A549 treated with AZD2906 at 1 μM for 4 hours (cell line): Measurements from ENCODE around the gene SPATA25. TPM values are rescaled to one million over a fixed set of nuclear protein-coding genes. Genes with fewer than 3 reads are reported as not detected.

Experiments
- total RNA-seq: library from RNA; stranded (reverse); fragments of 200-300 nt; extraction: Qiagen RNA extraction; gene quantifications from 5 replicates; pipeline ENCODE4 v1.2.3, GENCODE V29; 2022

The SPATA25 gene
- 0.23 to 0.48 TPM (median 0.30 TPM) in 5 replicates for total RNA-seq

DNA sequence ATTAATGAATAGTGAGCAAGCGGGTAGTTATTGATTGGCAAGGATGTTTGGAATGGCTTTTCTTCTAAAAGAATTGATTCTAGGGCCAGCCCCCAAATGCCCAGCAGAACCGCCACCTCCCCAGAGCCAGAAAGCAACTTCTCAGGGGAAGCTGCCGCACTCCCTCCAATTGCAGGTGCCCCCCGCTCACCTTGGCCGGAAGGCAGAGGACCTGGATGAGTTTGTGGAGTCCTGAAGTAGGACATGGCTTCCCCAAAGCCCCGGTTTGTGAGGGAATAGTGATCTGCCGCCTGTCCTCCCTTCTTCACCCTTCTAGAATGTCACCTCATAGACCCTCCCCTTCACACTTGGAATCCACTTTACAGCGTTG lies at the start of gene SPATA25:
Gene SPATA25, minus strand, starts transcription at position 277 of the 370 bp plus-strand sequence. Its CDS starts 32 bp downstream, at position 245.

GRCh38 chr20:45934586-45935415 lies 47.4 kb upstream of the SPATA25 start, which contains the start of gene PCIF1:
Gene PCIF1, plus strand, starts transcription at chr20:45934683. Its CDS starts 4,317 bp downstream, at chr20:45939000.

DNA sequence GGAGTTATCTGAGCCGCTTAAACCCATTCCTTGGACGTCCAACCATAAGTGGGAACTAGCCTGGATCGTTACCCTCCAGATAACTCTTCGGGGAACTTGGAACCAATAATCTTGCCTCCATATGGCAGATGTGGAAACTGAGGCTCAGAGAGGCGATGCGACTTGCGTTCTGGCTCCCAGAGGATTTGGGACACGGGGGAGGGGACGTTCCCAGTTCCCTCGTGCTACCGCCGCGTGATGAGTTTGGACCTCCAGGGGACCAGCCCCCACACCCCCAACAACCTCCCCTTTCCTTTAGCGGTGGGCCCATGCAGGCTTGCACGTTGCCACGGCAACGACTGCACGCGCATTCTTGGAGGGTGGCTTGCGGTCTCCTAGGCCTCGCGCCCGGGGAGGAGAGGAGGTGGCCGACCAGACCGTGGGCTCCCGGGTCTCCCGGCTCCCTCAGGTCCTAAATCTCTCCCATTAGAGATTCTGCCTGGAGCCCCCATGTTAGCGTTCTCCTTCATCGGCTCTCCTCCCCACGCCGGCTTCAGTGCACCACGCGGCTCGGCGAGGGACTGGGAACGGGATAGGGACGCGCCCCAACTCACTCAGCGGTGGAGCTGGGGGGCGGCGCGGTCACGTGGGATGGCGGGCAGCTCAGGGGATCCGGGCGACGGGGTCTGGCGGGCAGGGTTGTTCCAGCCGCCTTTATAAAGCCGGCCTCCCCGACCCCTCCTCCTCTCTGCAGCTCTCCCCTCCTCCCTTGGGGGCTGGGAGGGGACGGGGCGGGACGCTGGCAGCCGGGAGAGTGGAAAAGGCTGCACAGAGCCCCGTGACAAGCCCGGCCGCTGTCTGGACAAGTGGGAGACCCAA lies 24.3 kb upstream of the SPATA25 start, which contains the start of gene PLTP:
Gene PLTP, minus strand, starts transcription at position 670 of the 858 bp plus-strand sequence. CDS start 703 bp downstream, outside the sequence.

DNA sequence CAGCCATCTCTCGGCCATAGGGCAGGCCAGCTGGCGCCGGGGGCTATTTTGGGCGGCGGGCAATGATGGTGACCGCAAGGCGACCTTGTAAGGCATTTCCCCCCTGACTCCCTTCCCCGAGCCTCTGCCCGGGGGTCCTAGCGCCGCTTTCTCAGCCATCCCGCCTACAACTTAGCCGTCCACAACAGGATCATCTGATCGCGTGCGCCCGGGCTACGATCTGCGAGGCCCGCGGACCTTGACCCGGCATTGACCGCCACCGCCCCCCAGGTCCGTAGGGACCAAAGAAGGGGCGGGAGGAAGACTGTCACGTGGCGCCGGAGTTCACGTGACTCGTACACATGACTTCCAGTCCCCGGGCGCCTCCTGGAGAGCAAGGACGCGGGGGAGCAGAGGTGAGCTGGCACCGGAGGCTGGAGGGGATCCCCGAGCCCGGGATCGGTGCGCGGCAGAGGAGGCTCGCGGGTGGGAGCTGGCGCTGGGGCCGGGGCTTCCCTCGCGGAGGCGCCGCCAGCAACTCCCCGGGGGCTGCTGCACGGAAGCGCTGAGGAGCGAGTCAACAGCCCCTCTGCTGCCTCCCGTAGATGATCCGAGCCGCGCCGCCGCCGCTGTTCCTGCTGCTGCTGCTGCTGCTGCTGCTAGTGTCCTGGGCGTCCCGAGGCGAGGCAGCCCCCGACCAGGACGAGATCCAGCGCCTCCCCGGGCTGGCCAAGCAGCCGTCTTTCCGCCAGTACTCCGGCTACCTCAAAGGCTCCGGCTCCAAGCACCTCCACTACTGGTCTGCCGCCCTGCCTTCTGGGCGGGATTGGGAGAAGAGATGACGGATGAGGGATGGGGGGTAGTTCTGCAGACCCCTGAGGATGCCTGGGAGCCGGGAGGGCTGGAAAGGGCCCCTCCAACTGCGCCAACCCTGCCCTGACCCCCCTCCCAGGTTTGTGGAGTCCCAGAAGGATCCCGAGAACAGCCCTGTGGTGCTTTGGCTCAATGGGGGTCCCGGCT lies 3.9 kb upstream of the SPATA25 start, which contains the start of the genes CTSA and NEURL2:
Gene CTSA, plus strand, starts transcription at position 351 of the 999 bp plus-strand sequence. Its CDS starts 234 bp downstream, at position 585.
Gene NEURL2, minus strand, starts transcription at position 224 of the 999 bp plus-strand sequence. Its CDS starts 217 bp downstream, at position 7.

GRCh38 chr20:45880988-45881788 lies 6.2 kb downstream of the SPATA25 start, which contains the start of gene ZSWIM1:
Gene ZSWIM1, plus strand, starts transcription at chr20:45881227. Its CDS starts 1,366 bp downstream, at chr20:45882593.

DNA sequence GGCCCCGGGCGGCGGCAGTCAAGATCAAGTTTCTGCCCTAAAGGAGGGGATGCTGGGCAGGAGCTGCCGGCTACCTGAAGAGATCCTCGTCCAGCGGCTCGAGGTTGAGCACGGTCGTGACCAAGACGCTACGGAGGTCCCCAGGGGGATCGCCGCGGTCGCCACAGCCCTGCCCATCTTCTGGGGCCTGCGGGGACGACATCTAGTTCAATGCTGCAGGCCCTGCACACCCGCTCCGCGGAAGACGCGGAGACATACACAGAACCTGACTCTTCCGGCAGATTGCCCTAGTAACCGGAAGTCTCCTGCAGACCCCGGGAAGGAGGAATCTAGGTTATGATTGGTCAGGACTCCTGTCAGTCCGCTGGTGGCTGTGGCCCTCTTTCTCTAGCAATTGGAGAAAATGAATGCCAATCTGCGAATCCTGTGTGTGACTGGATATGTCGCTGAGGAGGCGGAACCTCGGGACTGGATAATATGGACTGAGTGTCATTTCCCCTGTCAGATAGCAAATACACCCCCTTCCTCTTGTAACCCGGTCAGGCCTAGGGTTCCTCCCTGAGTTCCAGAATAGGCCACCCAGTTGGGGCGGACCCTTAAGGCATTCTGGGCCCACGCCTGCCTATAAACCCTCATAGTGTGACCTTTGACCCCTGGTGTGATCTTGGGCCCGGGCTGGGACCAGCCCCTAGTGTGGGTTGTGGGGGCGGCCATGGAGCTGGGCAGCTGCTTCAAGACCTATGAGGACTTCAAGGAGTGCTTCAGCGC lies 30.1 kb downstream of the SPATA25 start, which contains the start of the genes ACOT8 and ZSWIM3:
Gene ACOT8, minus strand, starts transcription at position 279 of the 768 bp plus-strand sequence. Its CDS starts 77 bp downstream, at position 202.
Gene ZSWIM3, plus strand, starts transcription at position 501 of the 768 bp plus-strand sequence. Its CDS starts 212 bp downstream, at position 713.

Other genes starting within 250 kb of the SPATA25 start
- gene WFDC11, start 217.4 kb downstream of the SPATA25 start, total RNA-seq, result not detected in 5 replicates
- not detected in 5 replicates for gene WFDC13, start 185.6 kb downstream of the SPATA25 start, total RNA-seq
- gene WFDC10B, start 182.6 kb downstream of the SPATA25 start, total RNA-seq, result not detected in 5 replicates
- not detected in 5 replicates for gene SPINT4, start 165.3 kb downstream of the SPATA25 start, total RNA-seq
- not detected in 5 replicates for gene WFDC3, start 95.7 kb downstream of the SPATA25 start, total RNA-seq
- 30.2 to 35.8 TPM (median 35.2 TPM) in 5 replicates for gene DNTTIP1, start 95.7 kb downstream of the SPATA25 start, total RNA-seq
- gene UBE2C, start 75.0 kb downstream of the SPATA25 start, total RNA-seq, result 217 to 241 TPM (median 229 TPM) in 5 replicates
- gene TNNC2, start 60.3 kb downstream of the SPATA25 start, total RNA-seq, result 0.13 to 0.26 TPM (median 0.25 TPM) in 3 of 5 replicates, not detected in the others
- gene SNX21, start 53.8 kb downstream of the SPATA25 start, total RNA-seq, result 8.7 to 10.8 TPM (median 10.1 TPM) in 5 replicates
- 18.1 to 21.1 TPM (median 18.5 TPM) in 5 replicates for gene ACOT8, start 30.2 kb downstream of the SPATA25 start, total RNA-seq
- 1.6 to 2.2 TPM (median 1.7 TPM) in 5 replicates for gene ZSWIM3, start 30.0 kb downstream of the SPATA25 start, total RNA-seq
- 4.9 to 5.9 TPM (median 5.8 TPM) in 5 replicates for gene ZSWIM1, start 6.4 kb downstream of the SPATA25 start, total RNA-seq
- gene NEURL2, start 3.6 kb upstream of the SPATA25 start, total RNA-seq, result 0.61 to 1.1 TPM (median 0.96 TPM) in 5 replicates
- gene CTSA, start 3.7 kb upstream of the SPATA25 start, total RNA-seq, result 91.5 to 122 TPM (median 109 TPM) in 5 replicates
- 1.4 to 2.0 TPM (median 1.7 TPM) in 5 replicates for gene PLTP, start 24.5 kb upstream of the SPATA25 start, total RNA-seq
- gene PCIF1, start 47.1 kb upstream of the SPATA25 start, total RNA-seq, result 28.6 to 37.2 TPM (median 33.6 TPM) in 5 replicates
- 6.6 to 9.5 TPM (median 8.6 TPM) in 5 replicates for gene ZNF335, start 84.6 kb upstream of the SPATA25 start, total RNA-seq
- gene MMP9, start 121.3 kb upstream of the SPATA25 start, total RNA-seq, result 0.19 to 0.52 TPM (median 0.44 TPM) in 5 replicates
- 10.9 to 19.3 TPM (median 13.7 TPM) in 5 replicates for gene SLC12A5, start 141.6 kb upstream of the SPATA25 start, total RNA-seq
- gene NCOA5, start 202.3 kb upstream of the SPATA25 start, total RNA-seq, result 18.3 to 22.3 TPM (median 20.4 TPM) in 5 replicates
- gene CD40, start 230.7 kb upstream of the SPATA25 start, total RNA-seq, result 3.5 to 5.2 TPM (median 4.3 TPM) in 5 replicates